B cell (primary cell): ENCODE data around the gene TNP2. TPM values are rescaled to one million over a fixed set of nuclear protein-coding genes. Genes with fewer than 3 reads are reported as not detected.

Source experiments
- ATAC-seq: fragments of 200-7000 bp; cut with Tn5 transposase; one replicate; pipeline ENCODE4 v1.10.0; 2021; ENCODE audit warnings: low read depth, mild to moderate bottlenecking, moderate number of reproducible peaks, moderate library complexity
- CTCF ChIA-PET: fragments of 350-600 bp; sonication (Branson Sonifier 250); formaldehyde crosslinking; loops from one replicate; lab custom pipeline; 2021; ENCODE audit warnings: antibody characterized with exemption, inconsistent platforms; lab: Charles Lee
- POLR2A ChIA-PET: fragments of 350-600 bp; sonication (Branson Sonifier 250); formaldehyde crosslinking; loops from one replicate; lab custom pipeline; 2021; ENCODE audit warnings: antibody characterized with exemption; lab: Charles Lee
- DNase-seq: peaks from one replicate; pipeline ENCODE4 v3.0.0; 2013
- H2AFZ ChIP-seq: 2 replicates; pipeline ENCODE4 v1.6.1; 2012; ENCODE audit warnings: mild to moderate bottlenecking, low read depth, low read length; ENCODE audit not compliant: insufficient read depth, poor library complexity, severe bottlenecking
- H3K27ac ChIP-seq, 2 donors: 1 replicate in 1 of 2; 2 replicates in 1 of 2; pipeline ENCODE4 v1.5.1; 2012 to 2013; ENCODE audit warnings: low read length in 2 of 2, mild to moderate bottlenecking in 2 of 2, moderate library complexity in 1 of 2
- H3K27me3 ChIP-seq, 4 experiments: fragments of 200-600 bp in 1 of 4; sonication (generic) in 1 of 4; replicated peaks in 1 of 4; 1 replicate in 2 of 4; 2 replicates in 2 of 4; pipeline versions ENCODE4 v1.6.1 to v1.7.0; 2013 to 2016; ENCODE audit warnings: low read length in 3 of 4, mild to moderate bottlenecking in 2 of 4, mixed read lengths in 1 of 4, moderate library complexity in 1 of 4; ENCODE audit not compliant: insufficient read depth in 4 of 4, control insufficient read depth in 3 of 4; ENCODE audit errors: control extremely low read depth in 1 of 4
- H3K36me3 ChIP-seq, 2 experiments: replicated peaks in 1 of 2; 1 replicate in 1 of 2; 2 replicates in 1 of 2; pipeline versions ENCODE4 v1.6.1 to v1.7.1; 2013; ENCODE audit warnings: low read length in 1 of 2; ENCODE audit not compliant: insufficient read depth in 2 of 2, control insufficient read depth in 1 of 2; ENCODE audit errors: control extremely low read depth in 1 of 2, extremely low read depth in 1 of 2
- H3K4me1 ChIP-seq, 2 donors: fragments of 200-600 bp in 1 of 2; sonication (generic) in 1 of 2; 1 replicate in 1 of 2; 2 replicates in 1 of 2; pipeline versions ENCODE4 v1.5.1 to v1.6.1; 2013 to 2017; ENCODE audit warnings: low read length in 2 of 2; ENCODE audit not compliant: control insufficient read depth in 2 of 2, insufficient read depth in 2 of 2
- H3K4me2 ChIP-seq: replicated peaks from 2 replicates; pipeline ENCODE3; 2012; ENCODE audit warnings: mild to moderate bottlenecking, low read depth, low read length; ENCODE audit not compliant: poor library complexity, severe bottlenecking
- H3K4me3 ChIP-seq, 5 experiments: fragments of 200-600 bp in 1 of 5; sonication (generic) in 1 of 5; 1 replicate in 3 of 5; 2 replicates in 2 of 5; pipeline versions ENCODE4 v1.5.1 to v1.7.0; 2011 to 2016; ENCODE audit warnings: low read length in 4 of 5, mild to moderate bottlenecking in 4 of 5, low read depth in 2 of 5, control low read depth in 1 of 5, moderate library complexity in 1 of 5; ENCODE audit not compliant: insufficient read depth in 1 of 5; ENCODE audit errors: control extremely low read depth in 1 of 5, extremely low read depth in 1 of 5
- H3K79me2 ChIP-seq: fragments of 200-600 bp; sonication (generic); one replicate; pipeline ENCODE4 v1.6.0; 2016; ENCODE audit warnings: low read length; ENCODE audit not compliant: control insufficient read depth, insufficient read depth
- H3K9ac ChIP-seq: fragments of 200-600 bp; sonication (generic); 2 replicates; pipeline ENCODE4 v1.6.1; 2017; ENCODE audit warnings: mild to moderate bottlenecking, low read length, moderate library complexity
- H3K9me3 ChIP-seq, 3 donors: one replicate each; pipeline versions ENCODE4 v1.6.1 to v1.7.1; 2013; ENCODE audit warnings: low read length in 2 of 3; ENCODE audit not compliant: control insufficient read depth in 2 of 3, insufficient read depth in 1 of 3; ENCODE audit errors: control extremely low read depth in 1 of 3
- H4K20me1 ChIP-seq: 2 replicates; pipeline ENCODE4 v1.6.0; 2012; ENCODE audit warnings: mild to moderate bottlenecking, low read length; ENCODE audit not compliant: insufficient read depth, control insufficient read depth, poor library complexity, severe bottlenecking
- H3K27ac Mint-ChIP-seq: one replicate; pipeline ENCODE4 v1.8.0; 2021; ENCODE audit warnings: mixed read lengths
- H3K27me3 Mint-ChIP-seq: one replicate; pipeline ENCODE4 v1.8.0; 2021; ENCODE audit warnings: mixed read lengths
- H3K4me1 Mint-ChIP-seq: one replicate; pipeline ENCODE4 v1.8.0; 2021; ENCODE audit warnings: mixed read lengths
- H3K4me3 Mint-ChIP-seq: one replicate; pipeline ENCODE4 v1.8.0; 2021; ENCODE audit warnings: mixed read lengths
- H3K9me3 Mint-ChIP-seq: one replicate; pipeline ENCODE4 v1.8.0; 2022; ENCODE audit warnings: mixed read lengths; ENCODE audit not compliant: insufficient read depth
- EZH2 ChIP-seq: IDR thresholded peaks from 2 replicates; pipeline ENCODE4 v1.6.1; 2012; ENCODE audit warnings: borderline replicate concordance, low read depth, mild to moderate bottlenecking, moderate library complexity, low read length; ENCODE audit not compliant: insufficient read depth, poor library complexity, severe bottlenecking
- WGBS: methylation state at CpG from one replicate; pipeline ENCODE4 v1.1.5; 2013; ENCODE audit warnings: missing lambda C conversion rate; ENCODE audit not compliant: insufficient coverage; 5-methylcytosine and 5-hydroxymethylcytosine counted together
- intact Hi-C: fragments of 100-400 bp; cut with micrococcal nuclease; formaldehyde crosslinking; loops from one replicate; pipeline ENCODE4 v1.10.0; 2022
- polyA plus RNA-seq: library from polyadenylated mRNA; depleted of rRNA; stranded (reverse); fragments of >200 nt; gene quantifications from 2 replicates; pipeline ENCODE4 v1.2.3, GENCODE V29; 2012
- total RNA-seq, 2 donors: library from RNA; stranded (reverse); fragments of 120-200 nt in 1 of 2; gene quantifications; 1 replicate in 1 of 2; 2 replicates in 1 of 2; pipeline versions ENCODE4 v1.2.3 to v1.2.4, GENCODE V29; 2013 to 2022
- TF ChIP-seq, protein P1 (sequence below): fragments of 200-600 bp; IDR thresholded peaks from one replicate; pipeline ENCODE4 v1.8.0; 2022; ENCODE audit warnings: antibody characterized with exemption, mild to moderate bottlenecking

TNP2 gene
- total and polyA plus RNA-seq, 2 donors (not counting 1 experiment from before 2014, with no cell fraction given) = not detected

DNA sequence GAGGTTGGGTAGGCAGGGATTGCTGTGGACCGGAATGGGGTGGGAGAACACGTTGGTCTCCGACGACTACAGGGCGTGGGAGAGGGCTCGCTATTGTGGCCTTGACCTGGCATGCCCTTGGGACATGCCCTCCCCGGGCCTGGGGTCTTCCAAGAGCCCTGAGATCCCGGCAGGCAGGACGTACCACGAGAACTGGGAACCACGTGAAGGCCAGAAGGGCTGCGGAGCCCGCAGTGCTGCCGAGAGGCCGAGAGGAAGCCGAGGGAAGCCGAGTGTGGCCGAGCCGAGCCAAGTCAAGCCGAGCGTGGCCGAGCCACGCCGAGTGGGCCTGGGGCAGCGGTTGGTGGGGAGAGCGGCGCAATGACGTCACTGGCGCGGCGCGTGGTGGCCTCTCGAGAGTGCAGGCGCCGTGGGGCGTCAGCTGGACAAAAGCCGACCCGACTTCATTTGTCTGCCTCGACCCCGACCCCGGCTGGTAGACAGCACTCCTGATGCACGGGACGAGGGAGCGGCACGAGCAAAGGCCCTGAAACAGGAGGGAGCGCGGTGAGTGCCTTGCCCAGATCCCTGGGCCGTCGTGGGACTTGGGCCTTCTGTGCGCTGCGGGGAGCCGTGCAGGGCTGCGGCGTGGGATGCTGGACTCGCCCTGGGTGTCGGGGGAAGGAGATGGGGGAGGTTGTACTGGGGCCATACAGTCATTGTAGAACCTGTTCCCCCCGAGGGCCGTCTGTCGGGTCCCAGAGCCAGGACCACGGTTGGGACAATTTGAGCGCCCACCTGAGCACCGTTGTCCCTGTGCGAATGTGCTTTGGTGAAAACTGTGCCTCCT is 19.7 kb downstream of the TNP2 start:
- Mint-ChIP-seq H3K4me3 (peak overlapping the region; percentile 23), H3K27me3 (no peaks in the 10 kb centered on the region), H3K4me1 (peaks cover 40% of the 10 kb centered on the region), H3K27ac (peak overlapping the region; percentile 50), H3K9me3 (no peaks in the 10 kb centered on the region)
- intact Hi-C loops = loop anchor here (10.0 kb wide), 2 partner anchors 435 to 665 kb away; partner anchors contain the start of gene GSPT1
- Histone ChIP-seq H3K9me3 (peaks cover 0 to 3% (median 0%) of the 10 kb centered on the region in 3 donors), H3K9ac (no peak overlapping the region), H2AFZ (no peak overlapping the region), H3K36me3 (peaks cover 2 to 17% of the 10 kb centered on the region in 2 experiments), H3K27ac (no peak overlapping the region), H3K4me3 (no peak overlapping the region), H3K4me2 (no peak overlapping the region), H3K27me3 (no peaks in the 10 kb centered on the region), H3K79me2 (peaks cover 6% of the 10 kb centered on the region), H4K20me1 (peaks cover 38% of the 10 kb centered on the region), H3K4me1 (peaks cover 23 to 28% of the 10 kb centered on the region in 2 donors)
- ChIA-PET POLR2A (interaction anchor here (0.7 to 1.4 kb wide), 3 partner anchors 18 to 48 kb away, joined by 3 to 5 read pairs (median 3); no protein-coding TSS in a partner anchor), CTCF (interaction anchor here (0.7 kb wide), 1 partner anchor 284 kb away, joined by 3 read pairs; no protein-coding TSS in a partner anchor)
- TF ChIP-seq, protein P1, sequence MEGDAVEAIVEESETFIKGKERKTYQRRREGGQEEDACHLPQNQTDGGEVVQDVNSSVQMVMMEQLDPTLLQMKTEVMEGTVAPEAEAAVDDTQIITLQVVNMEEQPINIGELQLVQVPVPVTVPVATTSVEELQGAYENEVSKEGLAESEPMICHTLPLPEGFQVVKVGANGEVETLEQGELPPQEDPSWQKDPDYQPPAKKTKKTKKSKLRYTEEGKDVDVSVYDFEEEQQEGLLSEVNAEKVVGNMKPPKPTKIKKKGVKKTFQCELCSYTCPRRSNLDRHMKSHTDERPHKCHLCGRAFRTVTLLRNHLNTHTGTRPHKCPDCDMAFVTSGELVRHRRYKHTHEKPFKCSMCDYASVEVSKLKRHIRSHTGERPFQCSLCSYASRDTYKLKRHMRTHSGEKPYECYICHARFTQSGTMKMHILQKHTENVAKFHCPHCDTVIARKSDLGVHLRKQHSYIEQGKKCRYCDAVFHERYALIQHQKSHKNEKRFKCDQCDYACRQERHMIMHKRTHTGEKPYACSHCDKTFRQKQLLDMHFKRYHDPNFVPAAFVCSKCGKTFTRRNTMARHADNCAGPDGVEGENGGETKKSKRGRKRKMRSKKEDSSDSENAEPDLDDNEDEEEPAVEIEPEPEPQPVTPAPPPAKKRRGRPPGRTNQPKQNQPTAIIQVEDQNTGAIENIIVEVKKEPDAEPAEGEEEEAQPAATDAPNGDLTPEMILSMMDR = no peak
- no peak for TF ChIP-seq EZH2
- DNase-seq (no peak), ATAC-seq (no peak)
- WGBS = 91% methylated on average over 57 of the region's 63 CpGs

DNA sequence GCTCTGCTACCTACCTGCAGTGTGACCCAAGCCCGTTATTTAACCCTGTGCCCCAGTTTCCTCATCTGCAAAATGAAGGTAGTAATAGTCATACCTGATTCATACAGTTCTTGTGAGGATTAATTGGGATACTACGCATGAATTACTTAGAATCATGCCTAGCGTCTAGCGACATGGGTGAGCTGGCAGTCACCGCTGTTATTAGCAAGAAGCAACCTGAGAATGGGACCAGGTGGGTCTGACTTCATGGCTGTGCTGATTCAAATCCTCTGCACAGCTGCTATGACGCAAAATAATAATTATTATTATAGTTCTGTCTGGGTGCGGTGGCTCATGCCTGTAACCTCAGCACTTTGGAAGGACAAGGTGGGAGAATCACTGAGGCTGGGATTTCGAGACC is 21.0 kb downstream of the TNP2 start:
- ChIA-PET CTCF (interaction anchor here (0.6 to 1.6 kb wide), 5 partner anchors 15 to 264 kb away, joined by 3 to 5 read pairs (median 3); no protein-coding TSS in a partner anchor), POLR2A (interaction anchor here (0.6 to 2.1 kb wide), 3 partner anchors 17 to 106 kb away, joined by 3 to 6 read pairs (median 3); no protein-coding TSS in a partner anchor)
- intact Hi-C loops = no loop called here
- peaks cover 0 to 3% (median 0%) of the 10 kb centered on the region in 3 donors for H3K9me3 ChIP-seq
- peaks cover under 1 to 12% of the 10 kb centered on the region in 2 experiments for H3K36me3 ChIP-seq
- TF ChIP-seq, protein P1 = no peak
- no peak for TF ChIP-seq EZH2
- H3K27ac ChIP-seq = no peak overlapping the region
- no peak overlapping the region for H3K9ac ChIP-seq
- no peak overlapping the region for H2AFZ ChIP-seq
- no peaks in the 10 kb centered on the region for H3K27me3 ChIP-seq
- no peak for DNase-seq
- peaks cover 10 to 15% of the 10 kb centered on the region in 2 donors for H3K4me1 ChIP-seq
- peaks cover 30% of the 10 kb centered on the region for H3K4me1 Mint-ChIP-seq
- H3K4me3 Mint-ChIP-seq = no peak overlapping the region
- peaks cover 25% of the 10 kb centered on the region for H4K20me1 ChIP-seq
- peaks cover 4% of the 10 kb centered on the region for H3K79me2 ChIP-seq
- WGBS = 79% methylated on average over 6 of the region's 8 CpGs
- no peaks in the 10 kb centered on the region for H3K9me3 Mint-ChIP-seq
- no peak overlapping the region for H3K4me3 ChIP-seq
- no peak overlapping the region for H3K4me2 ChIP-seq
- peak; percentile 24 for ATAC-seq
- H3K27ac Mint-ChIP-seq = peak overlapping the region; percentile 15
- H3K27me3 Mint-ChIP-seq = no peaks in the 10 kb centered on the region
